Measurements from ENCODE around the gene PCDHB13. TPM values are rescaled to one million over a fixed set of nuclear protein-coding genes. Genes with fewer than 3 reads are reported as not detected.
A peak's percentile ranks its signal among the peaks of the same experiment; 100 is the strongest.
"Not testable (repeated sequence)": the region's sequence is repeated elsewhere in the genome, so short reads cannot be mapped to it uniquely, and the experiment has no call there.

The PCDHB13 gene
- total RNA-seq, 2 donors from 2014 or later, result 1.8 to 3.3 TPM

DNA sequence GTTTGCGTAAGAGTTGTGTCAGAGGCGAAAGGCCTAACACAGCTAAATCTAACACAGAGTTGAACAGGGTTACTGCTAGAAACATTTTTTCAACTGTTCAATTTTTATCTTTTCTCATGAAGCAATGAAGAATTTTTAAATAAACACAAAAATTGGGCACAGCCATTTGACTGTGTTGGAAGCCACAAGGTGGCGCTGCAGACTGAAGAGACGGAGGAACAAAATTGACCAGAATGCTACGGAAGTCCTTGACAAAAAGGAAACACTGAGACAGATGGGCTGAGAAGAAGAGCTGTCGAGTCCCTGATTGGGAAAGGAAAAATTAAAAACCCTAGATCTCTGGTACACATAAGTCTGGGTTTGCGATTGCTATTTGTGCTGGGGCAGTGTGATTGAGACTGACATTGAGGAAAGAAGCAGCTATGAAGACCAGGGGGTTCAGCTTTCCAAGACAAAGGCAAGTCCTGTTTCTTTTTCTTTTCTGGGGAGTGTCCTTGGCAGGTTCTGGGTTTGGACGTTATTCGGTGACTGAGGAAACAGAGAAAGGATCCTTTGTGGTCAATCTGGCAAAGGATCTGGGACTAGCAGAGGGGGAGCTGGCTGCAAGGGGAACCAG lies 26.7 kb upstream of the PCDHB13 start, which contains the start of gene PCDHB9:
TSS of gene PCDHB9 (plus strand) at position 265 of the 616 bp plus-strand sequence. CDS start at position 423, 158 bp downstream.
- Histone ChIP-seq H3K9ac (ENCODE audit: extremely low read depth, low read length, poor library complexity, severe bottlenecking) (no peak within 1 kb of the TSS), H3K4me1 (ENCODE audit: control insufficient read depth, insufficient read depth, low read length) (no peaks in the 10 kb centered on the region), H3K27ac (ENCODE audit: low read depth, low read length) (no peak within 1 kb of the TSS), H3K4me3 (ENCODE audit: low read length) (no peak within 1 kb of the TSS), H3K27me3 (ENCODE audit: control insufficient read depth, insufficient read depth, low read length, poor library complexity, severe bottlenecking) (no peaks in the 10 kb centered on the region), H3K9me3 (ENCODE audit: control insufficient read depth, low read length) (no peaks in the 10 kb centered on the region), H3K36me3 (ENCODE audit: control insufficient read depth, insufficient read depth, low read length) (no peaks in the 10 kb centered on the region)
- TF ChIP-seq, protein P1, sequence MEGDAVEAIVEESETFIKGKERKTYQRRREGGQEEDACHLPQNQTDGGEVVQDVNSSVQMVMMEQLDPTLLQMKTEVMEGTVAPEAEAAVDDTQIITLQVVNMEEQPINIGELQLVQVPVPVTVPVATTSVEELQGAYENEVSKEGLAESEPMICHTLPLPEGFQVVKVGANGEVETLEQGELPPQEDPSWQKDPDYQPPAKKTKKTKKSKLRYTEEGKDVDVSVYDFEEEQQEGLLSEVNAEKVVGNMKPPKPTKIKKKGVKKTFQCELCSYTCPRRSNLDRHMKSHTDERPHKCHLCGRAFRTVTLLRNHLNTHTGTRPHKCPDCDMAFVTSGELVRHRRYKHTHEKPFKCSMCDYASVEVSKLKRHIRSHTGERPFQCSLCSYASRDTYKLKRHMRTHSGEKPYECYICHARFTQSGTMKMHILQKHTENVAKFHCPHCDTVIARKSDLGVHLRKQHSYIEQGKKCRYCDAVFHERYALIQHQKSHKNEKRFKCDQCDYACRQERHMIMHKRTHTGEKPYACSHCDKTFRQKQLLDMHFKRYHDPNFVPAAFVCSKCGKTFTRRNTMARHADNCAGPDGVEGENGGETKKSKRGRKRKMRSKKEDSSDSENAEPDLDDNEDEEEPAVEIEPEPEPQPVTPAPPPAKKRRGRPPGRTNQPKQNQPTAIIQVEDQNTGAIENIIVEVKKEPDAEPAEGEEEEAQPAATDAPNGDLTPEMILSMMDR (conservative IDR thresholded peaks at IDR 0.05), result peak; percentile 91
- Mint-ChIP-seq H3K4me3 (peak within 1 kb of the TSS; percentile 19), H3K9me3 (peaks cover 30% of the 10 kb centered on the region), H3K27me3 (ENCODE audit: insufficient read depth) (peaks cover 7% of the 10 kb centered on the region), H3K36me3 (ENCODE audit: low read depth) (peaks cover 34% of the 10 kb centered on the region), H3K27ac (no peak within 1 kb of the TSS), H3K4me1 (peaks cover 7% of the 10 kb centered on the region)
- DNase-seq, result peak; percentile 79
- 47 to 53% methylated on average over 7 of the region's 9 CpGs for WGBS, 2 experiments (ENCODE audit: insufficient coverage in 1 of 2, insufficient read length in 1 of 2)

DNA sequence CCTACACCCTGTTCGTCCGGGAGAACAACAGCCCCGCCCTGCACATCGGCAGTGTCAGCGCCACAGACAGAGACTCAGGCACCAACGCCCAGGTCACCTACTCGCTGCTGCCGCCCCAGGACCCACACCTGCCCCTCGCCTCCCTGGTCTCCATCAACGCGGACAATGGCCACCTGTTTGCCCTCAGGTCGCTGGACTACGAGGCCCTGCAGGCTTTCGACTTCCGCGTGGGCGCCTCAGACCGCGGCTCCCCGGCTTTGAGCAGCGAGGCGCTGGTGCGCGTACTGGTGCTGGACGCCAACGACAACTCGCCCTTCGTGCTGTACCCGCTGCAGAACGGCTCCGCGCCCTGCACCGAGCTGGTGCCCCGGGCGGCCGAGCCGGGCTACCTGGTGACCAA lies 25.0 kb upstream of the PCDHB13 start:
- not testable (repeated sequence) for H3K4me3 Mint-ChIP-seq; DNase-seq; H3K27ac ChIP-seq (ENCODE audit: low read depth, low read length); H3K27me3 Mint-ChIP-seq (ENCODE audit: insufficient read depth); H3K27me3 ChIP-seq (ENCODE audit: control insufficient read depth, insufficient read depth, low read length, poor library complexity, severe bottlenecking); H3K9ac ChIP-seq (ENCODE audit: extremely low read depth, low read length, poor library complexity, severe bottlenecking); H3K4me1 ChIP-seq (ENCODE audit: control insufficient read depth, insufficient read depth, low read length); H3K9me3 ChIP-seq (ENCODE audit: control insufficient read depth, low read length); H3K4me1 Mint-ChIP-seq; H3K36me3 ChIP-seq (ENCODE audit: control insufficient read depth, insufficient read depth, low read length); H3K4me3 ChIP-seq (ENCODE audit: low read length); H3K27ac Mint-ChIP-seq
- H3K36me3 Mint-ChIP-seq (ENCODE audit: low read depth), result peaks cover 31% of the 10 kb centered on the region
- 94 to 97% methylated on average over 11 to 24 of the region's 37 CpGs for WGBS, 2 experiments (ENCODE audit: insufficient coverage in 1 of 2, insufficient read length in 1 of 2)
- peaks cover 35% of the 10 kb centered on the region for H3K9me3 Mint-ChIP-seq

DNA sequence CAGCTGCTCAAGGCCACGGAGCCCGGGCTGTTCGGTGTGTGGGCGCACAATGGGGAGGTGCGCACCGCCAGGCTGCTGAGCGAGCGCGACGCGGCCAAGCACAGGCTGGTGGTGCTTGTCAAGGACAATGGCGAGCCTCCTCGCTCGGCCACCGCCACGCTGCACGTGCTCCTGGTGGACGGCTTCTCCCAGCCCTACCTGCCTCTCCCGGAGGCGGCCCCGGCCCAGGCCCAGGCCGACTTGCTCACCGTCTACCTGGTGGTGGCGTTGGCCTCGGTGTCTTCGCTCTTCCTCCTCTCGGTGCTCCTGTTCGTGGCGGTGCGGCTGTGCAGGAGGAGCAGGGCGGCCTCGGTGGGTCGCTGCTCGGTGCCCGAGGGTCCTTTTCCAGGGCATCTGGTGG lies 24.6 kb upstream of the PCDHB13 start:
- H3K36me3 Mint-ChIP-seq (ENCODE audit: low read depth), result peaks cover 31% of the 10 kb centered on the region
- H3K4me3 ChIP-seq (ENCODE audit: low read length); H3K27ac Mint-ChIP-seq; H3K4me3 Mint-ChIP-seq; H3K9ac ChIP-seq (ENCODE audit: extremely low read depth, low read length, poor library complexity, severe bottlenecking); H3K27me3 Mint-ChIP-seq (ENCODE audit: insufficient read depth); H3K36me3 ChIP-seq (ENCODE audit: control insufficient read depth, insufficient read depth, low read length); H3K9me3 ChIP-seq (ENCODE audit: control insufficient read depth, low read length); DNase-seq; H3K27me3 ChIP-seq (ENCODE audit: control insufficient read depth, insufficient read depth, low read length, poor library complexity, severe bottlenecking); H3K4me1 ChIP-seq (ENCODE audit: control insufficient read depth, insufficient read depth, low read length); H3K4me1 Mint-ChIP-seq; H3K27ac ChIP-seq (ENCODE audit: low read depth, low read length): not testable (repeated sequence)
- H3K9me3 Mint-ChIP-seq, result peaks cover 34% of the 10 kb centered on the region
- 88% methylated on average over 24 of the region's 35 CpGs; no CpG with 5 or more reads in 1 of the 2 experiments for WGBS, 2 experiments (ENCODE audit: insufficient coverage in 1 of 2, insufficient read length in 1 of 2)

DNA sequence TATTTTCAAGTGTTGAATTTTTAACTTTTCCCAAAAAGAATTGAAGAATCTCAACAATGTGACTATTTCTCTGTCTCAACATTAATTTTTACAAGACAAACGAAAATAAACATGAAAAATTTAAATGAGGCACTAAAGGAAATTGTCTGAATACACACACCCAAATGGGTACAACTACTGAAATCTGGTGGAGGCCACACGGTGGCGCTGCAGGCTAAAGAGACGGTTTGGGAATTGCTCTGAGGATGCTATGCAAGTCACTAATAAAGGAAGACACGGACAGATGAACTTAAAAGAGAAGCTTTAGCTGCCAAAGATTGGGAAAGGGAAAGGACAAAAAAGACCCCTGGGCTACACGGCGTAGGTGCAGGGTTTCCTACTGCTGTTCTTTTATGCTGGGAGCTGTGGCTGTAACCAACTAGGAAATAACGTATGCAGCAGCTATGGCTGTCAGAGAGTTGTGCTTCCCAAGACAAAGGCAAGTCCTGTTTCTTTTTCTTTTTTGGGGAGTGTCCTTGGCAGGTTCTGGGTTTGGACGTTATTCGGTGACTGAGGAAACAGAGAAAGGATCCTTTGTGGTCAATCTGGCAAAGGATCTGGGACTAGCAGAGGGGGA lies 21.5 kb upstream of the PCDHB13 start, which contains the start of gene PCDHB10:
TSS of gene PCDHB10 (plus strand) at position 244 of the 616 bp plus-strand sequence. CDS start at position 444, 200 bp downstream.
- Histone ChIP-seq H3K9ac (ENCODE audit: extremely low read depth, low read length, poor library complexity, severe bottlenecking) (no peak within 1 kb of the TSS), H3K27ac (ENCODE audit: low read depth, low read length) (no peak within 1 kb of the TSS), H3K27me3 (ENCODE audit: control insufficient read depth, insufficient read depth, low read length, poor library complexity, severe bottlenecking) (no peaks in the 10 kb centered on the region), H3K36me3 (ENCODE audit: control insufficient read depth, insufficient read depth, low read length) (no peaks in the 10 kb centered on the region), H3K4me3 (ENCODE audit: low read length) (no peak within 1 kb of the TSS), H3K4me1 (ENCODE audit: control insufficient read depth, insufficient read depth, low read length) (no peaks in the 10 kb centered on the region), H3K9me3 (ENCODE audit: control insufficient read depth, low read length) (peaks cover 9% of the 10 kb centered on the region)
- peak; percentile 92 for DNase-seq
- 21 to 28% methylated on average over 7 to 8 of the region's 10 CpGs for WGBS, 2 experiments (ENCODE audit: insufficient coverage in 1 of 2, insufficient read length in 1 of 2)
- Mint-ChIP-seq H3K4me1 (peaks cover 6% of the 10 kb centered on the region), H3K27me3 (ENCODE audit: insufficient read depth) (peaks cover 3% of the 10 kb centered on the region), H3K36me3 (ENCODE audit: low read depth) (peaks cover 18% of the 10 kb centered on the region), H3K4me3 (peak within 1 kb of the TSS; percentile 46), H3K27ac (no peak within 1 kb of the TSS), H3K9me3 (peaks cover 37% of the 10 kb centered on the region)
- TF ChIP-seq, protein P1 (conservative IDR thresholded peaks at IDR 0.05), result peak; percentile 94

DNA sequence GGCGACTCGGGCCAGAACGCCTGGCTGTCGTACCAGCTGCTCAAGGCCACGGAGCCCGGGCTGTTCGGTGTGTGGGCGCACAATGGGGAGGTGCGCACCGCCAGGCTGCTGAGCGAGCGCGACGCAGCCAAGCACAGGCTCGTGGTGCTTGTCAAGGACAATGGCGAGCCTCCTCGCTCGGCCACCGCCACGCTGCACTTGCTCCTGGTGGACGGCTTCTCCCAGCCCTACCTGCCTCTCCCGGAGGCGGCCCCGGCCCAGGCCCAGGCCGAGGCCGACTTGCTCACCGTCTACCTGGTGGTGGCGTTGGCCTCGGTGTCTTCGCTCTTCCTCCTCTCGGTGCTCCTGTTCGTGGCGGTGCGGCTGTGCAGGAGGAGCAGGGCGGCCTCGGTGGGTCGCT lies 19.4 kb upstream of the PCDHB13 start:
- H3K27ac Mint-ChIP-seq; H3K36me3 ChIP-seq (ENCODE audit: control insufficient read depth, insufficient read depth, low read length); H3K9me3 ChIP-seq (ENCODE audit: control insufficient read depth, low read length); H3K36me3 Mint-ChIP-seq (ENCODE audit: low read depth); H3K9ac ChIP-seq (ENCODE audit: extremely low read depth, low read length, poor library complexity, severe bottlenecking); H3K4me3 Mint-ChIP-seq; H3K4me3 ChIP-seq (ENCODE audit: low read length); H3K4me1 ChIP-seq (ENCODE audit: control insufficient read depth, insufficient read depth, low read length); H3K27ac ChIP-seq (ENCODE audit: low read depth, low read length); H3K27me3 Mint-ChIP-seq (ENCODE audit: insufficient read depth); DNase-seq; H3K4me1 Mint-ChIP-seq; H3K27me3 ChIP-seq (ENCODE audit: control insufficient read depth, insufficient read depth, low read length, poor library complexity, severe bottlenecking): not testable (repeated sequence)
- WGBS, 2 experiments (ENCODE audit: insufficient coverage in 1 of 2, insufficient read length in 1 of 2), result 99% methylated on average over 18 of the region's 37 CpGs; no CpG with 5 or more reads in 1 of the 2 experiments
- peaks cover 33% of the 10 kb centered on the region for H3K9me3 Mint-ChIP-seq

All from endodermal cell (in vitro differentiated cells).